Neuronal stem cell (in vitro differentiated cells): ENCODE measurements around the gene TLE3.
A peak's percentile ranks its signal among the peaks of the same experiment; 100 is the strongest.

Experiments
- DNase-seq: peaks from one replicate; pipeline ENCODE4 v3.0.0-alpha.2; 2013; ENCODE audit warnings: low spot score
- H2AFZ ChIP-seq: one replicate; pipeline ENCODE4 v1.6.1; 2013; ENCODE audit warnings: mild to moderate bottlenecking, low read length, inconsistent platforms
- H2AK5ac ChIP-seq: 2 replicates; pipeline ENCODE4 v1.6.1; 2013; ENCODE audit warnings: low read depth, mild to moderate bottlenecking, inconsistent platforms, low read length, moderate library complexity, mixed read lengths
- H2BK120ac ChIP-seq: 2 replicates; pipeline ENCODE4 v1.6.1; 2013; ENCODE audit warnings: low read depth, mild to moderate bottlenecking, inconsistent platforms, low read length, moderate library complexity, mixed read lengths
- H2BK12ac ChIP-seq: one replicate; pipeline ENCODE4 v1.6.1; 2013; ENCODE audit warnings: low read length, inconsistent platforms
- H2BK15ac ChIP-seq: 2 replicates; pipeline ENCODE4 v1.6.1; 2013; ENCODE audit warnings: mild to moderate bottlenecking, low read length, inconsistent platforms, mixed read lengths
- H2BK5ac ChIP-seq: one replicate; pipeline ENCODE4 v1.6.1; 2013; ENCODE audit warnings: inconsistent platforms, mild to moderate bottlenecking, low read length, moderate library complexity
- H3K14ac ChIP-seq: one replicate; pipeline ENCODE4 v1.6.1; 2013; ENCODE audit warnings: low read length, inconsistent platforms
- H3K18ac ChIP-seq: 2 replicates; pipeline ENCODE4 v1.6.1; 2013; ENCODE audit warnings: low read length, inconsistent platforms
- H3K23ac ChIP-seq: 2 replicates; pipeline ENCODE4 v1.6.1; 2013; ENCODE audit warnings: low read depth, mild to moderate bottlenecking, mixed read lengths, low read length, inconsistent platforms; ENCODE audit not compliant: poor library complexity
- H3K27ac ChIP-seq: replicated peaks from 3 replicates; pipeline ENCODE4 v1.5.1; 2013; ENCODE audit warnings: low read length, inconsistent platforms
- H3K27me3 ChIP-seq, 3 experiments: 2 replicates each; pipeline ENCODE4 v1.6.1; 2013; ENCODE audit warnings: low read length in 3 of 3, mild to moderate bottlenecking in 2 of 3, inconsistent platforms in 1 of 3, low read depth in 1 of 3, mixed read lengths in 1 of 3, moderate library complexity in 1 of 3; ENCODE audit not compliant: control insufficient read depth in 3 of 3, insufficient read depth in 3 of 3
- H3K36me3 ChIP-seq, 2 donors: replicated peaks in 1 of 2; 2 replicates each; pipeline ENCODE4 v1.6.1; 2013; ENCODE audit warnings: low read length in 2 of 2; ENCODE audit not compliant: control insufficient read depth in 2 of 2, insufficient read depth in 2 of 2
- H3K4ac ChIP-seq: 2 replicates; pipeline ENCODE4 v1.6.1; 2013; ENCODE audit warnings: inconsistent platforms, mild to moderate bottlenecking, low read length, moderate library complexity
- H3K4me1 ChIP-seq, 2 donors: 1 replicate in 1 of 2; 2 replicates in 1 of 2; pipeline ENCODE4 v1.6.1; 2013; ENCODE audit warnings: low read length in 2 of 2, low read depth in 1 of 2; ENCODE audit not compliant: control insufficient read depth in 2 of 2, insufficient read depth in 1 of 2
- H3K4me2 ChIP-seq: one replicate; pipeline ENCODE4 v1.6.1; 2013; ENCODE audit warnings: mild to moderate bottlenecking, low read length, inconsistent platforms; ENCODE audit not compliant: insufficient read depth, poor library complexity, severe bottlenecking
- H3K4me3 ChIP-seq, 2 donors: 2 replicates each; pipeline ENCODE4 v1.5.1; 2013; ENCODE audit warnings: low read length in 2 of 2, mild to moderate bottlenecking in 2 of 2, inconsistent platforms in 1 of 2, moderate library complexity in 1 of 2
- H3K79me1 ChIP-seq: one replicate; pipeline ENCODE4 v1.6.1; 2013; ENCODE audit warnings: low read depth, mild to moderate bottlenecking, inconsistent platforms, low read length, moderate library complexity
- H3K9ac ChIP-seq: one replicate; pipeline ENCODE4 v1.6.1; 2013; ENCODE audit warnings: mild to moderate bottlenecking, low read depth, low read length, inconsistent platforms; ENCODE audit not compliant: poor library complexity
- H3K9me3 ChIP-seq, 2 donors: replicated peaks in 1 of 2; 2 replicates each; pipeline versions ENCODE3 to v1.6.1; 2013; ENCODE audit warnings: low read length in 2 of 2, mild to moderate bottlenecking in 2 of 2, inconsistent platforms in 1 of 2, low read depth in 1 of 2, mixed read lengths in 1 of 2, moderate library complexity in 1 of 2; ENCODE audit not compliant: control insufficient read depth in 2 of 2, insufficient read depth in 1 of 2
- H4K8ac ChIP-seq: one replicate; pipeline ENCODE4 v1.6.1; 2013; ENCODE audit warnings: low read depth, mild to moderate bottlenecking, inconsistent platforms, low read length, moderate library complexity
- H4K91ac ChIP-seq: one replicate; pipeline ENCODE4 v1.6.1; 2013; ENCODE audit warnings: low read length, low read depth, mild to moderate bottlenecking, inconsistent platforms; ENCODE audit not compliant: poor library complexity
- WGBS, 2 donors: extraction: QIAGEN DNeasy Blood & Tissue Kit; methylation state at CpG; one replicate each; pipeline ENCODE4 v1.1.7; 2013; ENCODE audit warnings: missing lambda C conversion rate in 2 of 2, mixed read lengths in 1 of 2; ENCODE audit not compliant: insufficient read length in 2 of 2, insufficient replicate concordance in 1 of 2; ENCODE audit errors: extremely low coverage in 2 of 2; 5-methylcytosine and 5-hydroxymethylcytosine counted together

The TLE3 gene

GRCh38 chr15:70061696-70062270 lies 35.9 kb downstream of the TLE3 start:
- Histone ChIP-seq H3K4me1 (peaks cover 0 to 22% of the 10 kb centered on the region in 2 donors), H2BK120ac (no peak overlapping the region), H3K79me1 (peaks cover 8% of the 10 kb centered on the region), H3K18ac (peak overlapping the region; percentile 57), H3K27me3 (no peaks in the 10 kb centered on the region), H2BK5ac (no peak overlapping the region), H3K9ac (no peak overlapping the region), H3K14ac (peak overlapping the region; percentile 32), H3K36me3 (peaks cover 44 to 98% of the 10 kb centered on the region in 2 donors), H3K23ac (no peak overlapping the region), H3K4ac (peak overlapping the region; percentile 46), H3K27ac (no peak overlapping the region), H3K9me3 (no peaks in the 10 kb centered on the region), H2BK15ac (peak overlapping the region; percentile 82), H3K4me2 (no peak overlapping the region), H2AFZ (no peak overlapping the region), H4K91ac (no peak overlapping the region), H3K4me3 (no peak overlapping the region), H2BK12ac (no peak overlapping the region), H4K8ac (no peak overlapping the region), H2AK5ac (no peak overlapping the region)
- no CpG with 5 or more reads among the region's 15 CpGs for WGBS, 2 donors
- no peak for DNase-seq

GRCh38 chr15:70060993-70061305 lies 36.8 kb downstream of the TLE3 start:
- no peak overlapping the region for H4K91ac ChIP-seq
- no peak overlapping the region for H2AK5ac ChIP-seq
- H3K79me1 ChIP-seq = peaks cover 5% of the 10 kb centered on the region
- no peak overlapping the region for H2BK120ac ChIP-seq
- no CpG with 5 or more reads among the region's 8 CpGs for WGBS, 2 donors
- no peak overlapping the region for H4K8ac ChIP-seq
- no peak for DNase-seq
- no peak overlapping the region for H2BK5ac ChIP-seq
- no peak overlapping the region for H3K14ac ChIP-seq
- no peak overlapping the region for H2BK15ac ChIP-seq
- no peak overlapping the region for H3K27ac ChIP-seq
- no peaks in the 10 kb centered on the region for H3K9me3 ChIP-seq
- H3K4me2 ChIP-seq = no peak overlapping the region
- no peak overlapping the region for H3K18ac ChIP-seq
- no peak overlapping the region for H3K9ac ChIP-seq
- H3K27me3 ChIP-seq = no peaks in the 10 kb centered on the region
- no peak overlapping the region for H2BK12ac ChIP-seq
- H3K23ac ChIP-seq = no peak overlapping the region
- no peak overlapping the region for H3K4ac ChIP-seq
- no peak overlapping the region for H2AFZ ChIP-seq
- H3K36me3 ChIP-seq = peaks cover 50 to 97% of the 10 kb centered on the region in 2 donors
- no peak overlapping the region for H3K4me3 ChIP-seq
- peaks cover under 1 to 22% of the 10 kb centered on the region in 2 donors for H3K4me1 ChIP-seq

GRCh38 chr15:70060214-70060992 lies 37.3 kb downstream of the TLE3 start:
- Histone ChIP-seq H3K4ac (no peak overlapping the region), H3K18ac (no peak overlapping the region), H3K4me3 (no peak overlapping the region), H4K8ac (no peak overlapping the region), H3K36me3 (peaks cover 51 to 97% of the 10 kb centered on the region in 2 donors), H3K14ac (no peak overlapping the region), H3K27me3 (no peaks in the 10 kb centered on the region), H2BK5ac (no peak overlapping the region), H2BK12ac (no peak overlapping the region), H3K79me1 (peaks cover 5% of the 10 kb centered on the region), H3K4me1 (peaks cover 3 to 22% of the 10 kb centered on the region in 2 donors), H3K23ac (no peak overlapping the region), H4K91ac (no peak overlapping the region), H3K9ac (no peak overlapping the region), H3K27ac (no peak overlapping the region), H2AFZ (no peak overlapping the region), H2BK120ac (no peak overlapping the region), H2AK5ac (no peak overlapping the region), H3K4me2 (no peak overlapping the region), H2BK15ac (no peak overlapping the region), H3K9me3 (no peaks in the 10 kb centered on the region)
- WGBS, 2 donors = no CpG with 5 or more reads among the region's 26 CpGs
- no peak for DNase-seq

- Histone ChIP-seq H3K18ac (no peak overlapping the region), H2BK15ac (no peak overlapping the region), H3K23ac (no peak overlapping the region), H3K4me3 (no peak overlapping the region), H3K27ac (no peak overlapping the region), H3K27me3 (no peaks in the 10 kb centered on the region), H2AFZ (no peak overlapping the region), H3K9ac (no peak overlapping the region), H3K36me3 (peaks cover 53 to 97% of the 10 kb centered on the region in 2 donors), H4K91ac (no peak overlapping the region), H2AK5ac (no peak overlapping the region), H2BK5ac (no peak overlapping the region), H2BK120ac (no peak overlapping the region), H3K4ac (no peak overlapping the region), H4K8ac (no peak overlapping the region), H3K4me2 (no peak overlapping the region), H3K9me3 (no peaks in the 10 kb centered on the region), H2BK12ac (no peak overlapping the region), H3K4me1 (peaks cover 3 to 20% of the 10 kb centered on the region in 2 donors), H3K79me1 (peaks cover 5% of the 10 kb centered on the region), H3K14ac (no peak overlapping the region)
- no CpG with 5 or more reads among the region's 8 CpGs for WGBS, 2 donors
- no peak for DNase-seq
Measured at GRCh38 chr15:70059476-70060213, 38.1 kb downstream of the TLE3 start.
